Cardiac muscle cell (in vitro differentiated cells and primary cell): Measurements from ENCODE around the gene INAVA. TPM values are rescaled to one million over a fixed set of nuclear protein-coding genes. Genes with fewer than 3 reads are reported as not detected.
"Not testable (repeated sequence)": the region's sequence is repeated elsewhere in the genome, so short reads cannot be mapped to it uniquely, and the experiment has no call there.

Source experiments
- DNase-seq, 2 donors: peaks; one replicate each; pipeline versions ENCODE4 v3.0.0 to v3.0.0-alpha.2; 2010 to 2017; ENCODE audit warnings: low read depth in 1 of 2, low spot score in 1 of 2
- H3K27ac ChIP-seq: fragments of 200-600 bp; sonication (generic); 2 replicates; pipeline ENCODE4 v1.5.1; 2016
- H3K27me3 ChIP-seq: fragments of 200-600 bp; sonication (generic); 2 replicates; pipeline ENCODE4 v1.6.0; 2016; ENCODE audit warnings: control low read depth
- H3K36me3 ChIP-seq: fragments of 200-600 bp; sonication (generic); 2 replicates; pipeline ENCODE4 v1.5.1; 2016; ENCODE audit warnings: control low read depth
- H3K4me1 ChIP-seq: fragments of 200-600 bp; sonication (generic); 2 replicates; pipeline ENCODE4 v1.8.1; 2017; ENCODE audit warnings: low read depth, mild to moderate bottlenecking, mixed run types
- H3K4me3 ChIP-seq: fragments of 200-600 bp; sonication (generic); 2 replicates; pipeline ENCODE4 v1.5.1; 2016; ENCODE audit warnings: mild to moderate bottlenecking
- H3K9me3 ChIP-seq: fragments of 200-600 bp; sonication (generic); 2 replicates; pipeline ENCODE4 v1.5.1; 2017; ENCODE audit warnings: low read depth, mild to moderate bottlenecking, control low read depth
- CTCF ChIP-seq: IDR thresholded peaks from 2 replicates; pipeline ENCODE4 v1.5.1; 2012; ENCODE audit warnings: low read depth, mild to moderate bottlenecking, low read length
- polyA plus RNA-seq: library from polyadenylated mRNA; unstranded; fragments of >200 nt; fragmentation: Nextera tagmentation; extraction: Ambion mirVana; gene quantifications from 2 replicates; pipeline ENCODE4 v1.2.1, GENCODE V29; 2016
- total RNA-seq: library from RNA; depleted of rRNA; stranded (reverse); fragments of >200 nt; gene quantifications from 2 replicates; pipeline ENCODE4 v1.2.3, GENCODE V29; 2016

The INAVA gene
- total and polyA plus RNA-seq, 2 experiments from 2014 or later, result 7.4 to 37.8 TPM

GRCh38 chr1:200908191-200908868 is 13.6 kb downstream of the INAVA start:
- Histone ChIP-seq H3K27me3 (no peaks in the 10 kb centered on the region), H3K36me3 (no peaks in the 10 kb centered on the region), H3K27ac (no peak overlapping the region), H3K4me3 (no peak overlapping the region), H3K9me3 (no peaks in the 10 kb centered on the region), H3K4me1 (no peaks in the 10 kb centered on the region)
- DNase-seq, result no peak
- TF ChIP-seq CTCF, result no peak

GRCh38 chr1:200909071-200909470 is 14.4 kb downstream of the INAVA start:
- no peak for TF ChIP-seq CTCF
- Histone ChIP-seq H3K4me3 (no peak overlapping the region), H3K36me3 (no peaks in the 10 kb centered on the region), H3K27me3 (no peaks in the 10 kb centered on the region), H3K4me1 (no peaks in the 10 kb centered on the region), H3K9me3 (no peaks in the 10 kb centered on the region), H3K27ac (no peak overlapping the region)
- DNase-seq, result no peak

- DNase-seq, result no peak
- no peak overlapping the region for H3K4me3 ChIP-seq
- no peak for TF ChIP-seq CTCF
- H3K27ac ChIP-seq, result no peak overlapping the region
- no peaks in the 10 kb centered on the region for H3K27me3 ChIP-seq
- no peaks in the 10 kb centered on the region for H3K4me1 ChIP-seq
- H3K36me3 ChIP-seq, result no peaks in the 10 kb centered on the region
- H3K9me3 ChIP-seq, result no peaks in the 10 kb centered on the region
Observed at GRCh38 chr1:200909757-200910239, 15.1 kb downstream of the INAVA start.

- no peaks in the 10 kb centered on the region for H3K4me1 ChIP-seq
- no peak for TF ChIP-seq CTCF
- no peak for DNase-seq
- no peaks in the 10 kb centered on the region for H3K27me3 ChIP-seq
- no peak overlapping the region for H3K4me3 ChIP-seq
- no peak overlapping the region for H3K27ac ChIP-seq
- no peaks in the 10 kb centered on the region for H3K36me3 ChIP-seq
- H3K9me3 ChIP-seq, result no peaks in the 10 kb centered on the region
Observed at GRCh38 chr1:200911361-200911760, 16.7 kb downstream of the INAVA start.

- DNase-seq, H3K4me3 ChIP-seq, H3K36me3 ChIP-seq, H3K4me1 ChIP-seq, H3K27ac ChIP-seq, H3K9me3 ChIP-seq, H3K27me3 ChIP-seq: not testable (repeated sequence)
Observed at GRCh38 chr1:200911936-200912335, 17.2 kb downstream of the INAVA start.

- TF ChIP-seq CTCF, result no peak
Observed at GRCh38 chr1:200912737-200913407, 18.2 kb downstream of the INAVA start.

More at GRCh38 chr1:200912737-200913407, 18.2 kb downstream of the INAVA start:
- H3K4me3 ChIP-seq, result no peak overlapping the region
- H3K27ac ChIP-seq, result no peak overlapping the region
- H3K36me3 ChIP-seq, result no peaks in the 10 kb centered on the region
- no peak for DNase-seq
- H3K9me3 ChIP-seq, result no peaks in the 10 kb centered on the region
- no peaks in the 10 kb centered on the region for H3K27me3 ChIP-seq
- peaks cover 5% of the 10 kb centered on the region for H3K4me1 ChIP-seq
